Measurements from ENCODE around the gene EFHD2. TPM values are rescaled to one million over a fixed set of nuclear protein-coding genes. Genes with fewer than 3 reads are reported as not detected.

Gene EFHD2
- total RNA-seq, result 100 to 1,000 TPM in 1 of 2 donors, 10 to 100 TPM in 1; 69.9 to 281 TPM

GRCh38 chr1:15409388-15410222 lies at the start of gene EFHD2:
EFHD2 (plus strand) TSS chr1:15409888; CDS start chr1:15409972, 84 bp downstream.
- DNase-seq (ENCODE audit: low spot score), result peak; percentile 78
- no peaks in the 10 kb centered on the region for H3K36me3 ChIP-seq
- intact Hi-C loops (cut with DNase I), result loop anchor here (5.0 kb wide), 1 partner anchor 67 kb away; no protein-coding TSS in a partner anchor
- peak within 1 kb of the TSS; percentile 74 to 75 for H3K27ac ChIP-seq
- H3K4me1 ChIP-seq (replicated peaks), result peaks cover 10% of the 10 kb centered on the region
- under 1% methylated on average over 79 of the region's 99 CpGs for WGBS
- no peaks in the 10 kb centered on the region for H3K9me3 ChIP-seq
- TF ChIP-seq POLR2AphosphoS5 (IDR thresholded peaks at IDR 0.05) (peak; percentile 55), POLR2A (IDR thresholded peaks at IDR 0.05) (peak; percentile 98), CTCF (IDR thresholded peaks at IDR 0.05) (peak in 1 of 4 experiments; percentile 29)
- peak within 1 kb of the TSS; percentile 89 to 94 for H3K4me3 ChIP-seq
- no peaks in the 10 kb centered on the region for H3K27me3 ChIP-seq (replicated peaks; ENCODE audit: insufficient read depth)

GRCh38 chr1:15360700-15361099 lies 49.0 kb upstream of the EFHD2 start:
- intact Hi-C loops (cut with DNase I), result no loop called here
- WGBS, result 89% methylated on average over 14 of the region's 14 CpGs

GRCh38 chr1:15362096-15362736 lies 47.5 kb upstream of the EFHD2 start:
- Histone ChIP-seq H3K9me3 (no peaks in the 10 kb centered on the region), H3K36me3 (no peaks in the 10 kb centered on the region), H3K27me3 (replicated peaks; ENCODE audit: insufficient read depth) (no peaks in the 10 kb centered on the region), H3K27ac (no peak overlapping the region), H3K4me3 (no peak overlapping the region), H3K4me1 (replicated peaks) (no peaks in the 10 kb centered on the region)
- DNase-seq (ENCODE audit: low spot score), result no peak
- WGBS, result 90% methylated on average over 13 of the region's 13 CpGs
- intact Hi-C loops (cut with DNase I), result no loop called here
- TF ChIP-seq CTCF (IDR thresholded peaks at IDR 0.05) (no peak), POLR2A (IDR thresholded peaks at IDR 0.05) (no peak), POLR2AphosphoS5 (IDR thresholded peaks at IDR 0.05) (no peak)

More at GRCh38 chr1:15360700-15361099, 49.0 kb upstream of the EFHD2 start:
- no peaks in the 10 kb centered on the region for H3K36me3 ChIP-seq
- H3K27ac ChIP-seq, result no peak overlapping the region
- no peak for TF ChIP-seq POLR2A (IDR thresholded peaks at IDR 0.05)
- TF ChIP-seq CTCF (IDR thresholded peaks at IDR 0.05), result no peak
- no peak for TF ChIP-seq POLR2AphosphoS5 (IDR thresholded peaks at IDR 0.05)
- H3K27me3 ChIP-seq (replicated peaks; ENCODE audit: insufficient read depth), result no peaks in the 10 kb centered on the region
- H3K9me3 ChIP-seq, result no peaks in the 10 kb centered on the region
- no peak overlapping the region for H3K4me3 ChIP-seq
- DNase-seq (ENCODE audit: low spot score), result no peak
- no peaks in the 10 kb centered on the region for H3K4me1 ChIP-seq (replicated peaks)

GRCh38 chr1:15362737-15363128 lies 47.0 kb upstream of the EFHD2 start:
- no peaks in the 10 kb centered on the region for H3K36me3 ChIP-seq
- TF ChIP-seq CTCF (IDR thresholded peaks at IDR 0.05) (no peak), POLR2AphosphoS5 (IDR thresholded peaks at IDR 0.05) (no peak), POLR2A (IDR thresholded peaks at IDR 0.05) (no peak)
- H3K27me3 ChIP-seq (replicated peaks; ENCODE audit: insufficient read depth), result no peaks in the 10 kb centered on the region
- intact Hi-C loops (cut with DNase I), result no loop called here
- no peak for DNase-seq (ENCODE audit: low spot score)
- H3K4me3 ChIP-seq, result no peak overlapping the region
- no peaks in the 10 kb centered on the region for H3K9me3 ChIP-seq
- H3K27ac ChIP-seq, result no peak overlapping the region
- 87% methylated on average over 4 of the region's 4 CpGs for WGBS
- no peaks in the 10 kb centered on the region for H3K4me1 ChIP-seq (replicated peaks)

Measured in prostate gland (tissue), 2 donors.